H9 (cell line): Measurements from ENCODE around the gene NQO1. TPM values are rescaled to one million over a fixed set of nuclear protein-coding genes. Genes with fewer than 3 reads are reported as not detected.

ENCODE experiments used
- DNase-seq: peaks from one replicate; pipeline ENCODE4 v3.0.0-alpha.2; 2017
- H2AFZ ChIP-seq: one replicate; pipeline ENCODE4 v1.6.1; 2013; ENCODE audit warnings: mild to moderate bottlenecking, low read length, control low read depth, moderate library complexity
- H2AK5ac ChIP-seq: 2 replicates; pipeline ENCODE4 v1.6.1; 2013; ENCODE audit warnings: low read length, control low read depth, mixed read lengths; ENCODE audit not compliant: insufficient read length
- H2BK120ac ChIP-seq: one replicate; pipeline ENCODE4 v1.6.1; 2013; ENCODE audit warnings: low read depth, mild to moderate bottlenecking, low read length, control low read depth, inconsistent platforms; ENCODE audit not compliant: poor library complexity, severe bottlenecking
- H2BK12ac ChIP-seq: 2 replicates; pipeline ENCODE4 v1.6.1; 2013; ENCODE audit warnings: low read length, control low read depth, mixed read lengths, low read depth; ENCODE audit not compliant: insufficient read length
- H2BK15ac ChIP-seq: 2 replicates; pipeline ENCODE4 v1.6.1; 2013; ENCODE audit warnings: low read depth, low read length, control low read depth
- H2BK20ac ChIP-seq: one replicate; pipeline ENCODE4 v1.6.1; 2013; ENCODE audit warnings: low read depth, mild to moderate bottlenecking, low read length, control low read depth, inconsistent platforms; ENCODE audit not compliant: poor library complexity, severe bottlenecking
- H2BK5ac ChIP-seq: 2 replicates; pipeline ENCODE4 v1.6.1; 2013; ENCODE audit warnings: low read length, control low read depth, mixed read lengths; ENCODE audit not compliant: insufficient read length
- H3K14ac ChIP-seq: 2 replicates; pipeline ENCODE4 v1.6.1; 2013; ENCODE audit warnings: low read length, control low read depth; ENCODE audit not compliant: insufficient read depth
- H3K18ac ChIP-seq: 2 replicates; pipeline ENCODE4 v1.6.1; 2013; ENCODE audit warnings: low read depth, mild to moderate bottlenecking, mixed read lengths, low read length, control low read depth; ENCODE audit not compliant: insufficient read length
- H3K23ac ChIP-seq: 2 replicates; pipeline ENCODE4 v1.6.1; 2013; ENCODE audit warnings: low read length, control low read depth, mixed read lengths, low read depth; ENCODE audit not compliant: insufficient read length
- H3K23me2 ChIP-seq: 2 replicates; pipeline ENCODE4 v1.6.1; 2013; ENCODE audit warnings: low read depth, mild to moderate bottlenecking, mixed read lengths, low read length, control low read depth; ENCODE audit not compliant: insufficient read length, poor library complexity, severe bottlenecking
- H3K27ac ChIP-seq: 2 replicates; pipeline ENCODE4 v1.5.1; 2013; ENCODE audit warnings: low read length, control low read depth, mixed read lengths, low read depth; ENCODE audit not compliant: insufficient read length
- H3K27me3 ChIP-seq: 2 replicates; pipeline ENCODE4 v1.6.1; 2013; ENCODE audit warnings: low read length, control low read depth, inconsistent platforms; ENCODE audit not compliant: insufficient read depth
- H3K4ac ChIP-seq: 2 replicates; pipeline ENCODE4 v1.6.1; 2013; ENCODE audit warnings: low read depth, mild to moderate bottlenecking, control low read depth, inconsistent platforms, low read length, moderate library complexity
- H3K4me1 ChIP-seq: 2 replicates; pipeline ENCODE4 v1.6.1; 2013; ENCODE audit warnings: low read length, control low read depth, inconsistent platforms; ENCODE audit not compliant: insufficient read depth
- H3K4me2 ChIP-seq: 2 replicates; pipeline ENCODE4 v1.6.1; 2013; ENCODE audit warnings: low read length, control low read depth, mixed read lengths; ENCODE audit not compliant: insufficient read length, insufficient read depth
- H3K56ac ChIP-seq: 2 replicates; pipeline ENCODE4 v1.6.1; 2013; ENCODE audit warnings: low read depth, mild to moderate bottlenecking, mixed read lengths, low read length, control low read depth; ENCODE audit not compliant: insufficient read length
- H3K79me1 ChIP-seq: 2 replicates; pipeline ENCODE4 v1.6.1; 2013; ENCODE audit warnings: low read depth, mild to moderate bottlenecking, moderate library complexity, low read length, control low read depth, inconsistent platforms; ENCODE audit not compliant: insufficient read depth, poor library complexity, severe bottlenecking
- H3K79me2 ChIP-seq: 2 replicates; pipeline ENCODE4 v1.6.1; 2013; ENCODE audit warnings: low read length, control low read depth, inconsistent platforms; ENCODE audit not compliant: insufficient read depth
- H3K9ac ChIP-seq: 2 replicates; pipeline ENCODE4 v1.6.1; 2013; ENCODE audit warnings: low read length, control low read depth, mixed read lengths; ENCODE audit not compliant: insufficient read length; ENCODE audit errors: extremely low read depth
- H3K9me3 ChIP-seq: one replicate; pipeline ENCODE4 v1.6.1; 2013; ENCODE audit warnings: low read depth, low read length, inconsistent platforms; ENCODE audit not compliant: control insufficient read depth
- H3T11ph ChIP-seq: one replicate; pipeline ENCODE4 v1.6.1; 2013; ENCODE audit warnings: mild to moderate bottlenecking, low read length, control low read depth, inconsistent platforms
- H4K20me1 ChIP-seq: one replicate; pipeline ENCODE4 v1.6.1; 2013; ENCODE audit not compliant: control insufficient read depth, insufficient read length, insufficient read depth
- H4K5ac ChIP-seq: 2 replicates; pipeline ENCODE4 v1.6.1; 2013; ENCODE audit warnings: low read depth, mild to moderate bottlenecking, mixed read lengths, low read length, control low read depth; ENCODE audit not compliant: insufficient read length
- H4K8ac ChIP-seq: replicated peaks from 2 replicates; pipeline ENCODE4 v1.6.1; 2013; ENCODE audit warnings: low read length, control low read depth, mixed read lengths, low read depth; ENCODE audit not compliant: insufficient read length
- H4K91ac ChIP-seq: 2 replicates; pipeline ENCODE4 v1.6.1; 2013; ENCODE audit warnings: low read depth, mild to moderate bottlenecking, moderate library complexity, mixed read lengths, low read length, control low read depth; ENCODE audit not compliant: insufficient read length
- H3K27ac Mint-ChIP-seq, 3 experiments: 2 replicates in 2 of 3; 3 replicates in 1 of 3; pipeline ENCODE4 v1.8.0; 2020 to 2021; ENCODE audit warnings: mixed read lengths in 3 of 3, mild to moderate bottlenecking in 1 of 3, moderate library complexity in 1 of 3
- H3K27me3 Mint-ChIP-seq: 2 replicates; pipeline ENCODE4 v1.8.0; 2021; ENCODE audit warnings: low read depth, mild to moderate bottlenecking, moderate library complexity, mixed read lengths
- H3K36me3 Mint-ChIP-seq, 3 experiments: 2 replicates in 2 of 3; 3 replicates in 1 of 3; pipeline ENCODE4 v1.8.0; 2020 to 2021; ENCODE audit warnings: low read depth in 3 of 3, mixed read lengths in 3 of 3; ENCODE audit not compliant: insufficient read depth in 1 of 3
- H3K4me1 Mint-ChIP-seq, 2 experiments: 2 replicates each; pipeline ENCODE4 v1.8.0; 2020; ENCODE audit warnings: mixed read lengths in 2 of 2
- H3K4me3 Mint-ChIP-seq, 2 experiments: 2 replicates in 1 of 2; 3 replicates in 1 of 2; pipeline ENCODE4 v1.8.0; 2020 to 2021; ENCODE audit warnings: mild to moderate bottlenecking in 2 of 2, mixed read lengths in 2 of 2, moderate library complexity in 1 of 2
- H3K9me3 Mint-ChIP-seq, 2 experiments: 2 replicates in 1 of 2; 3 replicates in 1 of 2; pipeline ENCODE4 v1.8.0; 2020; ENCODE audit warnings: mild to moderate bottlenecking in 2 of 2, mixed read lengths in 2 of 2, moderate library complexity in 1 of 2
- CTCF ChIP-seq: fragments of 200-600 bp; sonication (generic); conservative IDR thresholded peaks from 3 replicates; pipeline ENCODE4 v1.8.0; 2021; ENCODE audit warnings: antibody characterized with exemption, mild to moderate bottlenecking
- WGBS: extraction: QIAGEN DNeasy Blood & Tissue Kit; methylation state at CpG from one replicate; pipeline ENCODE4 v1.1.7; 2013; ENCODE audit warnings: missing lambda C conversion rate, low lambda C conversion rate, mixed read lengths; ENCODE audit not compliant: insufficient read length; ENCODE audit errors: extremely low coverage; 5-methylcytosine and 5-hydroxymethylcytosine counted together
- total RNA-seq: library from RNA; stranded (reverse); gene quantifications from 2 replicates; pipeline ENCODE4 v1.2.1, GENCODE V29; 2021

NQO1 gene
- total RNA-seq, 1 experiment from 2014 or later = 64.6 TPM

GRCh38 chr16:69709456-69710084 lies 16.8 kb downstream of the NQO1 start:
- no peaks in the 10 kb centered on the region for H3K23me2 ChIP-seq
- TF ChIP-seq CTCF = peak; percentile 81
- no peak overlapping the region for H3T11ph ChIP-seq
- WGBS = no CpG with 5 or more reads among the region's 5 CpGs
- no peaks in the 10 kb centered on the region for H3K4me1 ChIP-seq
- H3K27ac ChIP-seq = no peak overlapping the region
- H2AK5ac ChIP-seq = no peak overlapping the region
- H3K23ac ChIP-seq = no peak overlapping the region
- H2AFZ ChIP-seq = no peak overlapping the region
- no peak overlapping the region for H2BK12ac ChIP-seq
- no peaks in the 10 kb centered on the region for H3K79me2 ChIP-seq
- no peaks in the 10 kb centered on the region for H3K4me1 Mint-ChIP-seq
- H3K9me3 ChIP-seq = no peaks in the 10 kb centered on the region
- H3K9ac ChIP-seq = no peak overlapping the region
- no peaks in the 10 kb centered on the region for H3K27me3 ChIP-seq
- H2BK20ac ChIP-seq = no peak overlapping the region
- H3K14ac ChIP-seq = no peak overlapping the region
- no peak overlapping the region for H2BK15ac ChIP-seq
- no peak overlapping the region for H3K4me2 ChIP-seq
- 0 out of 7 replicates have a peak overlapping the region, but pooled peaks of 1 of the 3 experiments have one; percentile 39 for H3K27ac Mint-ChIP-seq
- H2BK5ac ChIP-seq = no peak overlapping the region
- no peak overlapping the region for H4K91ac ChIP-seq
- H3K4ac ChIP-seq = no peak overlapping the region
- no peak overlapping the region for H4K8ac ChIP-seq
- no peak overlapping the region for H4K5ac ChIP-seq
- no peaks in the 10 kb centered on the region for H4K20me1 ChIP-seq
- no peaks in the 10 kb centered on the region for H3K79me1 ChIP-seq
- H3K9me3 Mint-ChIP-seq = no peaks in the 10 kb centered on the region
- no peak overlapping the region for H3K18ac ChIP-seq
- no peak overlapping the region for H2BK120ac ChIP-seq
- peaks cover 0 to 35% (median 4%) of the 10 kb centered on the region in 3 experiments; a peak in 5 of 7 replicates for H3K36me3 Mint-ChIP-seq
- H3K27me3 Mint-ChIP-seq = no peaks in the 10 kb centered on the region
- no peak for DNase-seq
- no peak overlapping the region for H3K4me3 Mint-ChIP-seq
- H3K56ac ChIP-seq = no peak overlapping the region
